ENCODE data around the gene MVD.
A peak's percentile ranks its signal among the peaks of the same experiment; 100 is the strongest.

MVD gene

GRCh38 chr16:88631384-88631783 is 31.5 kb downstream of the MVD start:
- no peak for DNase-seq (ENCODE audit: low read depth, low spot score)
- no peak overlapping the region for H3K27ac ChIP-seq

GRCh38 chr16:88630941-88631340 is 31.9 kb downstream of the MVD start:
- no peak overlapping the region for H3K27ac ChIP-seq
- DNase-seq (ENCODE audit: low read depth, low spot score): no peak

GRCh38 chr16:88630433-88630832 is 32.5 kb downstream of the MVD start:
- DNase-seq (ENCODE audit: low read depth, low spot score): no peak
- no peak overlapping the region for H3K27ac ChIP-seq

- DNase-seq (ENCODE audit: low read depth, low spot score): no peak
- H3K27ac ChIP-seq: no peak overlapping the region
Measured at GRCh38 chr16:88629835-88630234, 33.1 kb downstream of the MVD start.

GRCh38 chr16:88628512-88628974 is 34.3 kb downstream of the MVD start:
- DNase-seq (ENCODE audit: low read depth, low spot score): no peak
- no peak overlapping the region for H3K27ac ChIP-seq

- H3K27ac ChIP-seq: no peak overlapping the region
- no peak for DNase-seq (ENCODE audit: low read depth, low spot score)
Measured at GRCh38 chr16:88627531-88628411, 35.1 kb downstream of the MVD start.

- no peak overlapping the region for H3K27ac ChIP-seq
- DNase-seq (ENCODE audit: low read depth, low spot score): no peak
Measured at GRCh38 chr16:88626646-88627045, 36.2 kb downstream of the MVD start.

- DNase-seq (ENCODE audit: low read depth, low spot score): no peak
Measured at GRCh38 chr16:88624977-88625576, 37.8 kb downstream of the MVD start.

GRCh38 chr16:88624481-88624880 is 38.4 kb downstream of the MVD start:
- no peak for DNase-seq (ENCODE audit: low read depth, low spot score)
- H3K27ac ChIP-seq: no peak overlapping the region

More at GRCh38 chr16:88624977-88625576, 37.8 kb downstream of the MVD start:
- H3K27ac ChIP-seq: no peak overlapping the region

GRCh38 chr16:88623858-88624257 is 39.0 kb downstream of the MVD start:
- DNase-seq (ENCODE audit: low read depth, low spot score): no peak
- H3K27ac ChIP-seq: no peak overlapping the region

- no peak for DNase-seq (ENCODE audit: low read depth, low spot score)
- no peak overlapping the region for H3K27ac ChIP-seq
Measured at GRCh38 chr16:88622866-88623265, 40.0 kb downstream of the MVD start.

GRCh38 chr16:88622125-88622524 is 40.8 kb downstream of the MVD start:
- DNase-seq (ENCODE audit: low read depth, low spot score): no peak
- no peak overlapping the region for H3K27ac ChIP-seq

GRCh38 chr16:88619859-88620815 is 42.8 kb downstream of the MVD start:
- DNase-seq (ENCODE audit: low read depth, low spot score): no peak
- no peak overlapping the region for H3K27ac ChIP-seq

- no peak for DNase-seq (ENCODE audit: low read depth, low spot score)
- no peak overlapping the region for H3K27ac ChIP-seq
Measured at GRCh38 chr16:88618956-88619667, 43.8 kb downstream of the MVD start.

GRCh38 chr16:88618182-88618955 is 44.5 kb downstream of the MVD start:
- no peak overlapping the region for H3K27ac ChIP-seq
- no peak for DNase-seq (ENCODE audit: low read depth, low spot score)

- no peak overlapping the region for H3K27ac ChIP-seq
- DNase-seq (ENCODE audit: low read depth, low spot score): no peak
Measured at GRCh38 chr16:88617268-88618031, 45.4 kb downstream of the MVD start.

GRCh38 chr16:88616736-88617135 is 46.2 kb downstream of the MVD start:
- no peak for DNase-seq (ENCODE audit: low read depth, low spot score)
- H3K27ac ChIP-seq: no peak overlapping the region

- peak; percentile 20 for DNase-seq (ENCODE audit: low read depth, low spot score)
- no peak overlapping the region for H3K27ac ChIP-seq
Measured at GRCh38 chr16:88616320-88616719, 46.6 kb downstream of the MVD start.
